Measurements from ENCODE around the gene GTSE1.
A peak's percentile ranks its signal among the peaks of the same experiment; 100 is the strongest.
"Not testable (repeated sequence)": the region's sequence is repeated elsewhere in the genome, so short reads cannot be mapped to it uniquely, and the experiment has no call there.

The GTSE1 gene, protein sequence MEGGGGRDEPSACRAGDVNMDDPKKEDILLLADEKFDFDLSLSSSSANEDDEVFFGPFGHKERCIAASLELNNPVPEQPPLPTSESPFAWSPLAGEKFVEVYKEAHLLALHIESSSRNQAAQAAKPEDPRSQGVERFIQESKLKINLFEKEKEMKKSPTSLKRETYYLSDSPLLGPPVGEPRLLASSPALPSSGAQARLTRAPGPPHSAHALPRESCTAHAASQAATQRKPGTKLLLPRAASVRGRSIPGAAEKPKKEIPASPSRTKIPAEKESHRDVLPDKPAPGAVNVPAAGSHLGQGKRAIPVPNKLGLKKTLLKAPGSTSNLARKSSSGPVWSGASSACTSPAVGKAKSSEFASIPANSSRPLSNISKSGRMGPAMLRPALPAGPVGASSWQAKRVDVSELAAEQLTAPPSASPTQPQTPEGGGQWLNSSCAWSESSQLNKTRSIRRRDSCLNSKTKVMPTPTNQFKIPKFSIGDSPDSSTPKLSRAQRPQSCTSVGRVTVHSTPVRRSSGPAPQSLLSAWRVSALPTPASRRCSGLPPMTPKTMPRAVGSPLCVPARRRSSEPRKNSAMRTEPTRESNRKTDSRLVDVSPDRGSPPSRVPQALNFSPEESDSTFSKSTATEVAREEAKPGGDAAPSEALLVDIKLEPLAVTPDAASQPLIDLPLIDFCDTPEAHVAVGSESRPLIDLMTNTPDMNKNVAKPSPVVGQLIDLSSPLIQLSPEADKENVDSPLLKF

DNA sequence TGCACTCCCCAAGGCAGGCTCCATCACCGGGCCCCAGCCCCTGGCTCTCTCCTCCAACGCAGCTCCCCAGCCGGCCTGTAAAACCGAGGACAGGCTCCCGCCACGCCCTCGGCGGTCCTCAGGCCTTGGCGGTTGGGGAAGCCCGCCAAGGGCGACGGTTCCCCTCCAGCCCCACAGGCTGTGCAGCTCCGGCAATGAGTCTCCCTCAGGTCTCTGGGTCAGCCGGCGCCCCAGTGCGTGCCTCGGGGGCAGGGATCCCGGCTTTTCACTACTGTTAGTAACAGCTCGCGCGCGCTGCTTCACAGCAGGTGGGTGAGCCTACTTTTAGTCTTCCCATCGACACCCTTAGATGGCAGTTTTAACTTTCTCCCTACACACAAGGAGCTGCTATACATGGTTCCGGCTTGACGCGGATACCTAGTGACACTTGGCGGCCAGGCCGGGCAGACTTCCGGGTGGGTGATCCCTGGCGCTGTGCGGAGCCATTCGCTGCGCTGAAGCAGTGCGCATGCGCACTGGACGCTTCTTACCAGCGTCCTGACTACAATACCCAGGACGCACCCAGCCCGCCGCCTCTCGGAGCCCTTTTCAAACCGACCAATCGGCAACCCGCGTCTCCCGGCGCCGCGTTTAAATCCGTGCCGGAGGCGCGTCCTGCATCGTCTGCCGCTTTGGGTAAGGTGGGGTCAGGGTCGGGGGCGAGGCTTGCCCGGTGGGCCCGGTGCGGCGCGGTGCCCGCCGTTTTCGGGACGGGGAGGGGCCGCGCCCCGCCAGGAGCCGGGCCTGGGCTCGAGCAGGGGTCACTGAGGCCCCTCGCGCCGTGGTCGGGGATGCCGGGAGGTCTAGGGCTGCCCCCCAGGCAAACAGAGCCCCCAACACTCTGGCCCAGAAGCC lies at the start of gene GTSE1:
Gene GTSE1, plus strand, starts transcription at position 614 of the 894 bp plus-strand sequence. CDS start 531 bp downstream, outside the sequence.
- peak; percentile 92 for DNase-seq

DNA sequence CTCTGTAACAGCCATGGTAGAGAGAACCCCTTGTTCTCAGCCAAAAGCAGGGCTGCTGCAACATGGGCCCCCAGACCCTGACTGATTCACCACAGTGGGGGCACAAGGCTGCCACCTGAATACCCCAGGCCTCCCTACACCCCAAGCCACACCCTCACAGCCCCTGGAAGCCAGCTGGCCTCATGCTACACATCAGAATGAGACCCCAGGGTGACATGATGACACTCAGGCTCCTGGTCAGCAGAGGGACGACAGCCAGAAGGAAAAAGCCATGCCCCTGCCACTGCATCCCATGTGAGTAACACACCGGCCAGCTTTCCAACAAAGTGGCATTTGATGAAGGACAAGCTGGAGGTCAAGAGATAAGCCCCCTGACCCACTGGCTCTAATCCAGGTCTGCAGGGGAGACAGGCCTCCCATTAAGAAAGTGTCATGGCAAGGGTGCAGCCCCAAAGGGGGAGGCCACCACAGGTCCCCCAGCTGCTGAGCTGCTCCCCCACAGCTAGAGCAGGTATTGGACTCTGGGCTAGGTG lies 49.2 kb upstream of the GTSE1 start:
- no peak for DNase-seq

DNA sequence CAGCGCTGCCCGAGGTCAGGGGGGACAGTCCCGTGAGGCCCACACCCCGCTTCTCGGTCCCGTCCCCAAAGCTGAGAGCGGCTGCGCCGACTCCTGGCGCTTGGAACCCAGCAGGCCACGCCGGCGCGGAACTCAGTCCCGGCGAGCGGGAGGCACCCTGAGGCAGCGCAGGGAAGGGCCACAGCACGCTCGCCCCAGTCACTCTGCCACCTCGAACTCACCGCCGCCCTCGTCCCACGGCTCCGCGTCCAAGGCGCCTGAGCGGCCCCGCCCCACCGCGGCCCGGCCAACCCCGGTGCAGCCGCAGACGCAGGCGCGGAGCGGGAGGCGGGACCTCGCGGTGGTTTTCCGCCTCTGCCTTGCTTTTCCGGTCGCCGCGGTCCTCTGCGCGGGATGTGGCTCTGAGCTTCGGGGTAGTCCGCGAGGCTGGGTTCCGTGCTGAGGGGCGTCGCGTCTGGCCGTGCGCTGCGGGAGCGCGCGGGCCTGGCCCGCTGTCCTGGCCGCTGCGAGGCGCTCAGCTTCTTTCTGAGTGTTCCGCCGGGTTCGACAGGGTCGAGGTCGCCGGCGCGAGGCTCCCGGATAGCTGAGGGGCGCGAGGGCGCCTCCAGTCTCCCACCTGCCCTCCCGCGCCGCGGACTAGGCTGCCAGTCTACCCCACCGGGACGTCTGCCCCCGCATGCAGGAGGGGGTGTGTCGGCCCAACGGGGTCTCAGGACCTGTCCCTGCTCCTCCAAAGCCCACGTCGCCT lies 46.5 kb upstream of the GTSE1 start, which contains the start of gene CDPF1:
Gene CDPF1, minus strand, starts transcription at position 259 of the 748 bp plus-strand sequence. CDS start 2,009 bp downstream, outside the sequence.
- DNase-seq, result peak; percentile 53

DNA sequence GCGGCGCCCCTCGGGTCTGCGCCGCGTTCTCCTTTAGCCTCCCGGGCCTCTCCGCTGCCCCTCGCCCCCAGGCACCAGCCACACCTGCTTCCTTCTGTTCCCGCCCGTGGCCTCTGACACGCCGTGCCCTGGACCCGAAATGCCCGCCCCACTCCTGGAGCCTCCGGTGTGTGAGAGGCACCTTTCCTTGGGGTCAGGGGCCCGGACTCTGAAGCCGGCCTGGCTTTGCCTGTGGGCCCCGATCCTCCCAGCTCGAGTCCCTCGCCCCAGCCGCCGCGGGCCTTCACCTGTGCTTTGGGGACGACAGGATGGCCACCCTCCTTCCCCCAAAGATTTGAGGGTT lies 45.9 kb upstream of the GTSE1 start:
- DNase-seq, result no peak

DNA sequence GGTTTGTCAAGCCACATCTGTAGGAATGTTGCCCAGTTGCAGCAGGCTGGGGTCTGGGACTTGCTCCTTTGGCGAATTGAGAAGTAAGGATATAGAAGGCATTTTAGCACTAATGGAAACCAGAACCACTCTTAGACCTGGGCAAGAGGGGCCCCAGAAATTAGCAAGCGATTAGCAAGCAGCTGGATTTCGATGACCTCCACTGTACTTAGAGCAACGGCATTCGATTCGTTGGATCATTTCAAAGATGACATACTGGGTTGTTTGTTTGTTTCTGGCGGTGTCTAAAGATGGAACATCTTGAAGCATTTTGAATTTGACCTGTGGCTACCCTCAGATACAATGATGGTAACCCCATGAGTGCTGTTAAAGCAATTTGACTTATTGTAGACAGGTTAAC lies 45.4 kb upstream of the GTSE1 start:
- DNase-seq, result no peak

DNA sequence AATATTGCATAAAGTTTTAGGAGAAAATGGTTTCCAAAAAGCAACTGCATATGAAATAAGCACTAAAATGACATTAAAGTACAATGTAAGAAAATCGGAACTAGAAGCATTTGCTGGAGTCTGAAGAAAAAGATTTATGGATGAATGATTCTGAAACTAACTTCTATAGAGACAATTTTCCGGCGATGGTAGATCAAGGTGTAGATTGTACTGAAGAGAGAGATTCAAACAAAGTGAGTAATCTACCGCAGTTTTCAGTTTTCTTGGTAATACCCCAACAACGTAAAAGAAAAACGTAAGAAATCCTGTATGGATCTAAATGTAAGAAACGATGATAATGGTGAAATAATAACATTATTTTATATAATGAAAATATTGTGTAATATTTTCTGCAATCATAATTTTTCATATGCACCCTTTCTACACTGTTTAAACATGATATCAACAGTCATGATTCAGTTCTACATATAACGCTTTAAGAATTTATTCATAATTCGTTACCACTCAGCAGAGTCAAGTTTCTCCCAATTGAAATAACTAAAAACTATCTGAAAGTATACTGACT lies 44.8 kb upstream of the GTSE1 start:
- DNase-seq, result no peak

DNA sequence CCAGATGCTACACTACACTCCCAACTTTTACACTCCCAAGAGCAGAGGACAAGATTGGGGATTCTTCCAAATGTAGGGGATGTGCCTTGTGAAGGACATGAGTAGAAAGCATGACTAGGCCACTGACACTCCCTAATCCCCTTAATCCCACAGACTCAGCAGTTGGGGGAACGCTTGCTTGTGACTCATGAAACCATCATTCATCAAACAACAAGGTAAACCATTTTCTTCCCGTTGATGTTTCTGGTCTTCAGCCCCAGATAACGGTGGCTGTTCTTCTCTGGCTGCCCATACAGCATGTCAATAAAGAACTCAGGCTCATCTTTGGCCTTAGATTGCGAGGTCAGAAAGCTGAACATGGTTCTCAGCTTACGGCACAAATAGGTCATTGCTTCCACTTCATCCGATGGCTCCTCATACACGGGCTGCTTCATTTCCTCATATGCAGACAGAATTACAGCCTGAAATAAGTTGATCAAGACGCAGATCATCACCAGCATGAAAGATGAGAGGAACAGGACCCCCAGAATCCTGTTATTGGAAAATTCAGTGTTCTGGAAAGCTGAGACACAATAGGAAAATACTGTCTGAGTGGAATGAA lies 40.2 kb upstream of the GTSE1 start:
- DNase-seq, result no peak

DNA sequence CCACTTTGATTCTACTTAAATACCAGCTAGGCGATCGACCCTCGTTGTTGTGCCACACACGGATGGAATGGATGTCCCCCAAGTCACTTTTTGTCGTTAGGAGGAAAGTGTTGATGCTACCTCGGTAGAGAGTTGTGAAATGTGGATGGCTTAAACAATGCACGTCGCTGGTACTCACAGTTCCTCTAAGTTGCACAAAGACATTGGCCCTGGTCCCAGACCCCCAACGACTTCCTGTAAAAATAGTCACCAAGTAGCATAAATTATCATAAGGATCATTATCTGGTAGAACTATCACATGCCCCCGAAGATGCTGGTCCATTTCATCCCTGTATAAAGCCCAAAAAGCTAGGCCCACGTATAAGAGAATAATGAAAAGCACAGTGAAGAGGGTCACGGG lies 37.3 kb upstream of the GTSE1 start:
- no peak for DNase-seq

DNA sequence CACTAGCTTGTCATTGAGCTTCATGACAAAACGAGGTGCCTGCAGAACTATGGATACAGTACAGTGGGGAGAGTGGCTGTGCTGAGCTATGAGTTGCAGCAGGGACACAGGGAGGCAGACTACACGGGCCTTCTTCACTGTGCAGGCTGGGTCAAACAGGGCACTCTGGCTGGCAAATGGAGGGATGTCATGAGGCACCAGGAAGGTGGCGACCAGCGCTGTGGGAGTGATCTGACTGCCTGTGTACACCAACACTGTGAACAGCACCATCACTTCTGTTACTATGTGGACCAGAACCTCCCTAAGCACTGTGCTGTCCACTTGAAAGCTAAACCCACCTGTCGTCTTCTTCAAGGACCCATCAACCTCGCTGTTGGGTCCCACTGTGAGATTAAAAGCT lies 36.6 kb upstream of the GTSE1 start:
- DNase-seq, result no peak

DNA sequence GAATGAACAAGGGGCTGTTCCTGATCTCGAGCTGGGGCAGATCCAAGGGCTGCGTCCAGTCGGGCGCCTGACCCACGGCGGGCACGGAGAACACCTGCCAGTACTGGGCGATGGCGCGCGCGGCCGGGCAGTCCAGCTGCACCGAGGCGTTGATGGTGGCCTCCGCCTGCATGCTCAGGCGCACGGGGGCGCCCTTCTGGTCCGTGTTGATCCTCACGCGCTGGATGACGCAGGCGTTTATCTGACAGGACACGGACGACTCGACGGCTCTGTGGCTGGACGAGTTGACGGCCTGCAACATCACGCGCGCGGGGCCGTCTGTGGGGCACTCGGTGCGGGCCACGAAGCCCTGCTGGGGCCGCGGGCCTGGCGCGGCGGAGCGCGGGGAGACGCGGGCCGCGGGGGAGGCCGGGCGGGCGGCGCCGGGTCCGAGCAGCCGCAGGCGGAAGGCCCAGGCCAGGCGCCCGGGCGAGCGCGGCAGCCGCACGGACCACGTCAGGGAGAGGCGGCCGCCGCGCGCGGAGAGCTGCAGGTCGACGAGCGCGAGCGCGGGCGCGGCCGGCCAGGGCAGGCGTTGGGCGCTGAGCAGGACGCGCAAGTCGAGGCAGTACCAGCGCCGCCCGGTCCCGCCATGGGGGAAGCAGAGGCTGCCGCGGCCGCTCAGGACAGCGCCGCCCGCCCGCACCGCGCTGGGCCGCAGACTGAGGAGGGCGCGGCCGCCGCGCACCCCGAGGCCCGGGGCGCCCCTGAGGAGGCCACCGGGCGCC lies 34.0 kb upstream of the GTSE1 start:
- DNase-seq, result no peak

DNA sequence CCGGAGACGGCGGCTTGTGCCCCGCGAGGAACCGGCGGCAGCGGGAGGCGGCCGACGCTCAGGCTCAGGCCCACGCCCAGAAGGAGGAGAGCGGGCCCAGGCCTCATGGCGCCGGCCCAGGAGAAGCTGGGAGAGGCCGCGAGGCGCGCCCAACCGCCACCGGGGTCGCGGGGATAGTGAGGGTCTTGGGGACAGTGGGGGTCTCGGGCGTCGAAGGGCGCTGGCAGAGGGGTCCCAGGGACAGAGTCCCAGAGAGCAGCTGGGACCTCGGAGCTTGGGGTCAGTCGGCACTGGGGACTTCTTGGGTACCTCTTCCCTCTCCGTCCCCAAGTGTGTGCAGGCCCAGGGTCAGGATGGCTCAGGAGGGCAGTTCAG lies 33.5 kb upstream of the GTSE1 start, which contains the start of gene PKDREJ:
Gene PKDREJ, minus strand, starts transcription at position 128 of the 375 bp plus-strand sequence. Its CDS starts 21 bp downstream, at position 107.
- DNase-seq, result no peak

DNA sequence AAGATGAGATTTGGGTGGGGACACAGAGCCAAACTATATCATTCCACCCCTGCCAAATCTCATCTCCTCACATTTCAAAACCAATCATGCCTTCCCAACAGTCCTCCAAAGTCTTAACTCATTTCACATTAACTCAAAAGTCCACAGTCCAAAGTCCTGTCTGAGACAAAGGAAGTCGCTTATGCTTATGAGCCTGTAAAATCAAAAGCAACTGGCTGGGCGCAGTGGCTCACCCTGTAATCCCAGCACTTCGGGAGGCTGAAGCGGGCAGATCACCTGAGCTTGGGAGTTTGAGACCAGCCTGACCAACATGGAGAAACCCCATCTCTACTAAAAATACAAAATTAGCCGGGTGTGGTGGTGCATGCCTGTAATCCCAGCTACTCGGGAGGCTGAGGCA lies 32.1 kb upstream of the GTSE1 start:
- DNase-seq, result not testable (repeated sequence)

DNA sequence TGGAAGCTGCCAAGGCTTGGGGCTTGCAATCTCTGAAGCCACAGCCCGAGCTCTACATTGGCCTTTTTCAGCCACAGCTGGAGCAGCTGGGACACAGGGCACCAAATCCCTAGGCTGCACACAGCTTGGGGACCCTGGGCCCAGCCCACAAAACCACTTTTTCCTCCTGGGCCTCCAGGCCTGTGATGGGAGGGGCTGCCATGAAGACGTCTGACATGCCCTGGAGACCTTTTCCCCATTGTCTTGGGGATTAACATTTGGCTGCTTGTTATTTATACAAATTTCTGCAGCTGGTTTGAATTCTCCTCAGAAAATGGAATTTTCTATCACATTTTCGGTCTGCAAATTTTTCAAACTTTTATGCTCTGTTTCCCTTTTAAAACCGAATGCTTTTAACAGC lies 31.0 kb upstream of the GTSE1 start:
- not testable (repeated sequence) for DNase-seq

DNA sequence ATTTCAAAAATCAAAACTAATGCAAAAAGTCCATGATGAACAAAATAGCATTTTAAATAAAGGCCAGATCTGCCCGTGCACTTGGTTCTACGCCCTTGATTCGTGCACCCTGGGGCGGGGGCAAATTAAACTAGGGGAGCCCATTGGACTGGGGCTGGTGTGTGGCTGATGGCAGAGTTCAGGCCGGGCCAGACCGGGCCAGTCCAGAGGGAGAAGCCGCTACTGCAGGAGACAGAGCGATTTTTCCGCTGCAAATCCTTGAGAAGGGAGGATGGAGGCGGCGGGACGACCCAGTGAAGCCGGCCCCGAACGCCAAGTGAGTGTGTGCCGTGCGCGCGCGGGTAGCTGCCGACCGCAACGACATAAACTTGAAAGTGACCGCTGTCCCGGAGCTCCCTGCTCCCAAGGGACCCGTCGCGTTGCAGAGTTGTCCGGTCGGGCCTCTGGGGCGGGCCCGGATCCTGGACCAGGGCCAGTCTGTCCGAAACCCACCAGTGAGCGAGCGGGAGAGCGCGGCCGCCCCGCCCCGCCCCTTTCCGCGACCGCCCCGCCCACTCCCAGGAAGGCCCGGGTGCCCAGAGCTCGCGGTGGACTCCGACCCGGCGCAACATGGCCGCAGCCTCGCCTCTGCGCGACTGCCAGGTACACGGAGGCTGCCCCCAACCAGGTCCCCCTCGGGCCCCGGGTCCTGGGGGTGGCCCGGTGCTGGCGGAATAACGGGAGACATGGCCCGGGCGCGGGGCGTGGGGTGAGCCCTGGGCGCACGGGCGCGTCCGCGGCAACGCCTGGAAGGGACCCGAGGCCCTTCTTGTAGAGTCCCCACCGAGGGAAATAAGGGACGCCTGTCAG lies 29.0 kb upstream of the GTSE1 start, which contains the start of gene TTC38:
Gene TTC38, plus strand, starts transcription at position 578 of the 849 bp plus-strand sequence. Its CDS starts 32 bp downstream, at position 610.
- DNase-seq, result peak; percentile 29

DNA sequence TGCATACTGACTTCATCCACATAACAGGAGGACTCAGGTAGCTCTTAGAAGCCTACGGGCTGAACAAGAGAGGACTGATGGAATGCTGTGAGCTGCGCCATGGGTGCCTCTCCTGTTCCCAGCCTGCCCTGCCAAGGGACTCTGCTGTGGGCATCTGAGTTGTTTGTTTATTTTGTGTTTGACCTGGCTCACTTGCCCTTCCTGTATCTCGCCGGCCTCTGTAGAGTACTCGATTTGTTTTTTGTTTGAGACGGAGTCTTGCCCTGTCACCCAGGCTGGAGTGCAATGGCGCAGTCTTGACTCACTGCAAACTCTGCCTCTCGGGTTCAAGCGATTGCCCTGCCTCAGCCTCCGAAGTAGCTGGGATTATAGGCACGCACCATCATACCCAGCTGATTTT lies 27.1 kb upstream of the GTSE1 start:
- DNase-seq, result no peak

DNA sequence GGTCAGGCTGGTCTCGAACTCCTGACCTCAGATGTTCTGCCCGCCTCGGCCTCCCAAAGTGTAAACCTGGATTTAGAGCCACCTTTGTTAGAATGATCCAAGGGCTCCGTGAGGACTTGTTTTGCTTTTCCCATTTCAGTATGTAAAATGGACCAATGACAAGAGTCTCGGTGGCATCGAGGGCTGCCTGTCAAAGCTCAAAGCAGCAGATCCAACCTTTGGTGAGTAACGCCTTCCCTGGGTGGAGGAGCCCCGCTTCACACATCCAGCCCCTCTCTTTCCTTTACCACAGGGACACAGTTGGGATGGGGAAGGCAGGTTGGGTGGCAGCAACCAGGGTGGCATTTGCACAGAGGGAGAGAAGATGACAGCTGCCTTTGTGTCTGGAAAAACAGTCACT lies 24.5 kb upstream of the GTSE1 start:
- no peak for DNase-seq

DNA sequence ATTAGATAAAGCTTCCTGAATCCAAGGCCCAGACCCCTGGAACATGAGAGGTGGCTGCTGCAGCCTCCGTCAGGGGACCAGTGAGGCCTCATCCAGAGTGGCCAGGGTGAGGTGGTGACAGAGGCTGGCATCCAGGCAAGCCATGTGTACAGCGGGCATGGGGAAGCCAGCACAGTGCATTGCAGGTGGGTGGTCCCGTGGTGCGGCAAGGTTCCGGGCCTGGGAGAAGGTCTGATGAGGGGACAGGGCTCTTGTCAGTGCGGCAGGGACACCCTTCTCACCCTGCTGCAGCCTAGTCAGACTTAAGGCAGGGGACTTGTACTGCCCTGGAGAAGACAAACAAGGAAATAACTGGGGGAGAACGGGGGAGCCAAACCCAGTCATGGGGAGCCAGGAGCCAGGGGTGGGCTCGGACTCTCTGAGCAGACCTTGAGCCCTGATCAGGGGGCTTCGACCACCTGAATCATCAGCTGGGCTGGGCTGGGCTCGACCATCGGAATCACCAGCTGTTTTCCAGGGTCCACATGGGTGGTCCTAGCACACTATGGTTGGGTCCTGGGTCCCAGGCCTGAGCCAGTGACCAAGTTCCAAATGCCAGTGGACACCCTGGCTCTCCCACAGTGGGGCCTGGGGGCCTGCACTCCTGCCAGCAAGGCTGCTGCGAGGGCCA lies 23.8 kb upstream of the GTSE1 start:
- DNase-seq, result no peak

DNA sequence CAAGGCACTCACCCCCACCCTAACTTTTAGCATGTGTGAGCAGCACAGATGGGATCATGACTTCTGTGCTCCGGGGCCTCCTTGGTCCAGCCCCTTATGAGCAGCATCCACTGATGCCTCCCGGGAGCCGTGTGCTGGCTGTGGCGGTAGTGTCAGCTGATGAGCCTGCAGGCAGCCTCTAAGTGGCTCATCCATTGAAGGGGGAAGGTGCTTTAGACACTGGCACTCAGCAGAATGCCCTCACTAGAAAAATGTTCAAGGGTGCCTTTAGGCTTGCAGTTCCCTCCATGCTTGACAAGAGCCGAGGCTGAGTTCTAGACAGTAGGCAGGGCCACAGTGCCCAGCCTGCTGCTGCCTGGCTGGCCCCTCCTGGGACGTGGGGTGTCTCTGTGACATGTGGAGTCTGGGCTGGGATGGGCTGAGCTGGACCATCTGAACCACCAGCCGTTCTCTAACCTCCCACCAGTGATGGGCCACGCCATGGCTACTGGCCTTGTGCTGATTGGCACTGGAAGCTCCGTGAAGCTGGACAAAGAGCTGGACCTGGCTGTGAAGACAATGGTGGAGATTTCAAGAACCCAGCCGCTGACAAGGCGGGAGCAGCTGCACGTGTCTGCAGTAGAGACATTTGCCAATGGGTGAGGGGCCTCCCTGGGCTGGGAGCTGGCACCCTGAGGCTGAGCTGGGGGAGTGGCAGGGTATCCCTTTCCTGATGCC lies 23.1 kb upstream of the GTSE1 start:
- no peak for DNase-seq

All from NCI-H510A treated with DMSO at 0.1 percent for 48 hours (cell line).